ENCODE measurements around the gene STK38.

DNA sequence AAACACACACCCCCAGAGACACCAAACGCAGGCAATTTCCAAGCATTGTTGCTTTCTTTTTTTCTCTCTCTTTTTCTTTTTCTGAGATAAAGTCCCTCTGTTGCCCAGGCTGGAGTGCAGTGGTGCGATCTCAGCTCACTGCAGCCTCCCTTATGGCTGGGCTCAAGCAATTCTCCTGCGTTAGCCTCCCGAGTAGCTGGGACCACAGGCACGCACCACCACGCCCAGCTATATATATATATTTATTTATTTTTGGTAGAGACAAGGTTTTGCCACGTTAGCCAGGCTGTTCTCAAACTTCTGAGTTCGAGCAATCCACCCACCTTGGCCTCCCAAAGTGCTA lies 32.9 kb upstream of the STK38 start:
- TF ChIP-seq POLR2A (IDR thresholded peaks at IDR 0.05; ENCODE audit: low read depth, low read length) (no peak), POLR2AphosphoS5 (IDR thresholded peaks at IDR 0.05; ENCODE audit: low read depth, low read length) (no peak), TAF1 (IDR thresholded peaks at IDR 0.05; ENCODE audit: low read depth, low read length) (no peak)

All from GM12891 (cell line).